Liver (tissue), 9 donors: ENCODE measurements around the gene MPPE1. TPM values are rescaled to one million over a fixed set of nuclear protein-coding genes. Genes with fewer than 3 reads are reported as not detected.

Source experiments
- DNase-seq: peaks from one replicate; pipeline ENCODE4 v3.0.0-alpha.2; 2017; ENCODE audit warnings: low spot score
- H3K27ac ChIP-seq, 2 donors: one replicate each; pipeline ENCODE4 v1.7.0; 2013; ENCODE audit warnings: inconsistent platforms in 2 of 2, low read length in 2 of 2, control low read depth in 1 of 2, low read depth in 1 of 2, mild to moderate bottlenecking in 1 of 2
- H3K27me3 ChIP-seq, 4 donors: one replicate each; pipeline versions ENCODE4 v1.6.1 to v1.7.0; 2013; ENCODE audit warnings: low read length in 3 of 4, inconsistent platforms in 1 of 4, mild to moderate bottlenecking in 1 of 4, moderate library complexity in 1 of 4; ENCODE audit not compliant: control insufficient read depth in 4 of 4, insufficient read depth in 4 of 4
- H3K36me3 ChIP-seq, 4 donors: one replicate each; pipeline versions ENCODE4 v1.6.1 to v1.7.0; 2013; ENCODE audit warnings: low read length in 3 of 4, mild to moderate bottlenecking in 3 of 4, low read depth in 1 of 4, moderate library complexity in 1 of 4; ENCODE audit not compliant: control insufficient read depth in 4 of 4, insufficient read depth in 3 of 4
- H3K4me1 ChIP-seq, 4 donors: one replicate each; pipeline versions ENCODE4 v1.6.1 to v1.7.0; 2013; ENCODE audit warnings: low read length in 3 of 4, mild to moderate bottlenecking in 3 of 4, moderate library complexity in 1 of 4; ENCODE audit not compliant: control insufficient read depth in 4 of 4, insufficient read depth in 4 of 4
- H3K4me3 ChIP-seq, 3 donors: one replicate each; pipeline versions ENCODE4 v1.6.1 to v1.7.0; 2013; ENCODE audit warnings: low read length in 3 of 3, control low read depth in 1 of 3, low read depth in 1 of 3, mild to moderate bottlenecking in 1 of 3
- H3K9ac ChIP-seq, 2 donors: one replicate each; pipeline ENCODE4 v1.7.0; 2013; ENCODE audit warnings: low read length in 2 of 2, mild to moderate bottlenecking in 2 of 2, moderate library complexity in 2 of 2, control low read depth in 1 of 2, low read depth in 1 of 2
- H3K9me3 ChIP-seq, 4 donors: one replicate each; pipeline versions ENCODE4 v1.6.1 to v1.7.0; 2013; ENCODE audit warnings: low read length in 3 of 4; ENCODE audit not compliant: control insufficient read depth in 4 of 4
- EGR1 ChIP-seq, 2 donors: IDR thresholded peaks; 2 replicates each; pipeline ENCODE4 v1.6.1; 2016 to 2018; ENCODE audit warnings: antibody characterized with exemption in 2 of 2, low read depth in 2 of 2
- FOXA1 ChIP-seq: IDR thresholded peaks from 2 replicates; pipeline ENCODE4 v1.6.1; 2016; ENCODE audit warnings: antibody characterized with exemption
- FOXA2 ChIP-seq: IDR thresholded peaks from 2 replicates; pipeline ENCODE4 v1.6.1; 2016; ENCODE audit warnings: antibody characterized with exemption
- GABPA ChIP-seq, 2 donors: IDR thresholded peaks in 1 of 2; conservative IDR thresholded peaks in 1 of 2; 2 replicates each; pipeline ENCODE4 v1.6.1; 2016; ENCODE audit warnings: antibody characterized with exemption in 2 of 2, mild to moderate bottlenecking in 1 of 2, moderate library complexity in 1 of 2
- HNF4A ChIP-seq, 2 donors: conservative IDR thresholded peaks; 2 replicates each; pipeline ENCODE4 v1.6.1; 2016; ENCODE audit warnings: antibody characterized with exemption in 2 of 2, mild to moderate bottlenecking in 2 of 2
- HNF4G ChIP-seq: IDR thresholded peaks from 2 replicates; pipeline ENCODE4 v1.6.1; 2016; ENCODE audit warnings: antibody characterized with exemption
- JUND ChIP-seq, 2 donors: IDR thresholded peaks; 2 replicates each; pipeline ENCODE4 v1.6.1; 2016; ENCODE audit warnings: antibody characterized with exemption in 2 of 2
- NR2F2 ChIP-seq: IDR thresholded peaks from 2 replicates; pipeline ENCODE4 v1.6.1; 2016; ENCODE audit warnings: antibody characterized with exemption
- RAD21 ChIP-seq, 2 donors: IDR thresholded peaks; 2 replicates each; pipeline ENCODE4 v1.6.1; 2016; ENCODE audit warnings: antibody characterized with exemption in 2 of 2, mild to moderate bottlenecking in 2 of 2
- RXRA ChIP-seq, 2 donors: IDR thresholded peaks; 2 replicates each; pipeline ENCODE4 v1.6.1; 2017 to 2018; ENCODE audit warnings: antibody characterized with exemption in 2 of 2, mild to moderate bottlenecking in 1 of 2
- SP1 ChIP-seq: IDR thresholded peaks from 2 replicates; pipeline ENCODE4 v1.6.1; 2018; ENCODE audit warnings: antibody characterized with exemption, mild to moderate bottlenecking
- TAF1 ChIP-seq: conservative IDR thresholded peaks from 2 replicates; pipeline ENCODE4 v1.6.1; 2016; ENCODE audit warnings: antibody characterized with exemption, mild to moderate bottlenecking
- YY1 ChIP-seq: IDR thresholded peaks from 2 replicates; pipeline ENCODE4 v1.6.1; 2016; ENCODE audit warnings: antibody characterized with exemption, mild to moderate bottlenecking
- WGBS: extraction: QIAGEN DNeasy Blood & Tissue Kit; methylation state at CpG from one replicate; pipeline ENCODE4 v1.1.7; 2013; 5-methylcytosine and 5-hydroxymethylcytosine counted together
- polyA plus RNA-seq, 2 donors: library from polyadenylated mRNA; stranded (reverse) in 1 of 2; unstranded in 1 of 2; fragments of 200-250 nt in 1 of 2; fragments of >200 nt in 1 of 2; fragmentation: Nextera tagmentation in 1 of 2; extraction: Ambion mirVana in 1 of 2; gene quantifications; one replicate each; pipeline versions ENCODE4 v1.2.1 to v1.2.3, GENCODE V29; 2013 to 2015
- total RNA-seq, 2 donors: library from RNA; depleted of rRNA; stranded (reverse); fragments of >200 nt; gene quantifications; one replicate each; pipeline ENCODE4 v1.2.3, GENCODE V29; 2014
- TF ChIP-seq, protein P1 (sequence below): IDR thresholded peaks from 2 replicates; pipeline ENCODE4 v1.6.1; 2016; ENCODE audit warnings: antibody characterized with exemption
- TF ChIP-seq, protein P2 (sequence below): fragments of 150-350 bp; IDR thresholded peaks from 2 replicates; pipeline ENCODE4 v1.5.1; 2017; ENCODE audit warnings: improper control_type of control experiment, low read depth, low read length; ENCODE audit not compliant: missing input control
- TF ChIP-seq, protein P3 (sequence below): IDR thresholded peaks from 2 replicates; pipeline ENCODE4 v1.6.1; 2016; ENCODE audit warnings: antibody characterized with exemption
- TF ChIP-seq, protein P4 (sequence below): IDR thresholded peaks from 2 replicates; pipeline ENCODE4 v1.6.1; 2016; ENCODE audit warnings: antibody characterized with exemption
- TF ChIP-seq, protein P5 (sequence below): IDR thresholded peaks from 2 replicates; pipeline ENCODE4 v1.6.1; 2016; ENCODE audit warnings: antibody characterized with exemption, mild to moderate bottlenecking
- donor health status: healthy.
- donor health status: healthy.
- donor health status: healthy.
- donor health status: healthy.
- donor health status: healthy.

MPPE1 gene
- total and polyA plus RNA-seq, 4 donors, result 9.8 to 31.6 (median 26.1) TPM

DNA sequence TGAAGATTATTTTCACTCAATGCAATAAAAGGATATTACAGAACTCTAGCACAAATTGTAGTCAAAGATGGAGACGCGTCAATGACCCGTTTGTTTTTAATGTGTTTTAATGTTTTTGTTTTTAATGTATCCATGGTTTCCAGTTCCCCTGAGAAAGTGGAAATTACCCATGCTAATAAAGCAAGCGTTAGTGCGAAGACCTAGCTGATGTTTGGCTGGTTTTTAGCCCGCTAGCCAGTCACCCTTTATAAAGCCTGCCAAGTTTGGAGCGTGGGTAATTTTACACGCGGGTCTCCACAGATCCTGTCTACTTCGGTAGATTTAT, 57.3 kb downstream of the MPPE1 start:
- Histone ChIP-seq H3K4me1 (peaks cover 0 to 32% (median 22%) of the 10 kb centered on the region in 4 donors), H3K36me3 (no peaks in the 10 kb centered on the region), H3K27ac (peak overlapping the region; percentile 91 to 95), H3K27me3 (no peaks in the 10 kb centered on the region), H3K9ac (peak overlapping the region; percentile 81 to 93), H3K4me3 (peak overlapping the region; percentile 73 to 95 (median 94)), H3K9me3 (no peaks in the 10 kb centered on the region)
- no peak for DNase-seq
- TF ChIP-seq JUND (IDR thresholded peaks at IDR 0.05) (no peak), TAF1 (no peak), EGR1 (IDR thresholded peaks at IDR 0.05; ENCODE audit: low read depth in 2 of 2) (no peak), RAD21 (IDR thresholded peaks at IDR 0.05) (no peak), SP1 (no peak), FOXA1 (no peak), YY1 (no peak), FOXA2 (no peak), GABPA (IDR thresholded peaks at IDR 0.05 in 1 of 2, conservative IDR thresholded peaks at IDR 0.05 in 1 of 2) (no peak)
- TF ChIP-seq, protein P1, sequence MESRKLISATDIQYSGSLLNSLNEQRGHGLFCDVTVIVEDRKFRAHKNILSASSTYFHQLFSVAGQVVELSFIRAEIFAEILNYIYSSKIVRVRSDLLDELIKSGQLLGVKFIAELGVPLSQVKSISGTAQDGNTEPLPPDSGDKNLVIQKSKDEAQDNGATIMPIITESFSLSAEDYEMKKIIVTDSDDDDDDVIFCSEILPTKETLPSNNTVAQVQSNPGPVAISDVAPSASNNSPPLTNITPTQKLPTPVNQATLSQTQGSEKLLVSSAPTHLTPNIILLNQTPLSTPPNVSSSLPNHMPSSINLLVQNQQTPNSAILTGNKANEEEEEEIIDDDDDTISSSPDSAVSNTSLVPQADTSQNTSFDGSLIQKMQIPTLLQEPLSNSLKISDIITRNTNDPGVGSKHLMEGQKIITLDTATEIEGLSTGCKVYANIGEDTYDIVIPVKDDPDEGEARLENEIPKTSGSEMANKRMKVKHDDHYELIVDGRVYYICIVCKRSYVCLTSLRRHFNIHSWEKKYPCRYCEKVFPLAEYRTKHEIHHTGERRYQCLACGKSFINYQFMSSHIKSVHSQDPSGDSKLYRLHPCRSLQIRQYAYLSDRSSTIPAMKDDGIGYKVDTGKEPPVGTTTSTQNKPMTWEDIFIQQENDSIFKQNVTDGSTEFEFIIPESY, result no peak
- TF ChIP-seq, protein P2, sequence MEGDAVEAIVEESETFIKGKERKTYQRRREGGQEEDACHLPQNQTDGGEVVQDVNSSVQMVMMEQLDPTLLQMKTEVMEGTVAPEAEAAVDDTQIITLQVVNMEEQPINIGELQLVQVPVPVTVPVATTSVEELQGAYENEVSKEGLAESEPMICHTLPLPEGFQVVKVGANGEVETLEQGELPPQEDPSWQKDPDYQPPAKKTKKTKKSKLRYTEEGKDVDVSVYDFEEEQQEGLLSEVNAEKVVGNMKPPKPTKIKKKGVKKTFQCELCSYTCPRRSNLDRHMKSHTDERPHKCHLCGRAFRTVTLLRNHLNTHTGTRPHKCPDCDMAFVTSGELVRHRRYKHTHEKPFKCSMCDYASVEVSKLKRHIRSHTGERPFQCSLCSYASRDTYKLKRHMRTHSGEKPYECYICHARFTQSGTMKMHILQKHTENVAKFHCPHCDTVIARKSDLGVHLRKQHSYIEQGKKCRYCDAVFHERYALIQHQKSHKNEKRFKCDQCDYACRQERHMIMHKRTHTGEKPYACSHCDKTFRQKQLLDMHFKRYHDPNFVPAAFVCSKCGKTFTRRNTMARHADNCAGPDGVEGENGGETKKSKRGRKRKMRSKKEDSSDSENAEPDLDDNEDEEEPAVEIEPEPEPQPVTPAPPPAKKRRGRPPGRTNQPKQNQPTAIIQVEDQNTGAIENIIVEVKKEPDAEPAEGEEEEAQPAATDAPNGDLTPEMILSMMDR, result no peak
- TF ChIP-seq, protein P3, sequence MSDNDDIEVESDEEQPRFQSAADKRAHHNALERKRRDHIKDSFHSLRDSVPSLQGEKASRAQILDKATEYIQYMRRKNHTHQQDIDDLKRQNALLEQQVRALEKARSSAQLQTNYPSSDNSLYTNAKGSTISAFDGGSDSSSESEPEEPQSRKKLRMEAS, result no peak
- TF ChIP-seq, protein P4, sequence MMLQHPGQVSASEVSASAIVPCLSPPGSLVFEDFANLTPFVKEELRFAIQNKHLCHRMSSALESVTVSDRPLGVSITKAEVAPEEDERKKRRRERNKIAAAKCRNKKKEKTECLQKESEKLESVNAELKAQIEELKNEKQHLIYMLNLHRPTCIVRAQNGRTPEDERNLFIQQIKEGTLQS, result no peak
- WGBS, result under 1% methylated on average over 10 of the region's 10 CpGs

DNA sequence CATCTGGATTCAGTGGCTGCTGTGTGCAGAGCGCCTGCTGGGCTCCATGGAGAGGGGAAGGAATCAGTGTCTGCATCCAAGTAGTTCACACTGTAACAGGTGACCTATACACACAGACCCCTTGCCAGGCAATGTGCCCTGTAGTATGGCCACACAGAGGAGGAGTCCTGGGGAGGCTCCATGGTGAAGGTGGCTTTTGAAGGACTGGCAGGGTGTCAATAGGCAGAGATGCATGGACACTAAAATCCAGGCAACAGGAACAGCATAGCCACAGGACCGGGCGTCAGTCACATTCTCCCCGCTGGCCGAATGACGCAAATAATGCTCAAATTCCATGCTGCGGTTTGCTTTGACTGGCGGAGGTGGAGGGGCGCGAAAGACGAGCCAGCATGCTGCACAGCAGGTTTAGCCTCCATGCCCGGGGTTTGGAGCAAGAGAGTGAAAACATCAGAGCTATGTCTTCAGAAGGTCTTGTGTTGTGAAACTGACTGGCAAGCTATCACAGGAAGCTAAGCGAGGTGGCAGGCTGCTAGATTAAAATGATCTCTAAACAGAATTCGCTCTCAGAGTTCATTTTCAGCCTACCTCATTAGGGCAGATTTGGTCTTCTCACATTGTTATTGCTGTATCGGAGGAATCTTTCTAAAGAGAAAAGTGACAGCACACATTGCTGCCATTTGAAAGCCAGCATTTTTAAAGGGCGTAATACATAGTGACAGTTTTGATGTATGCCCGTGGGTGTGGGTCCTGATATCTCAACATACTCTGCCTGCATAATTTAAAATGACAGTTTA, 58.1 kb downstream of the MPPE1 start:
- no peaks in the 10 kb centered on the region for H3K27me3 ChIP-seq
- H3K27ac ChIP-seq, result peak overlapping the region; percentile 91 to 95
- H3K9ac ChIP-seq, result peak overlapping the region; percentile 81 to 93
- 11% methylated on average over 17 of the region's 17 CpGs for WGBS
- no peaks in the 10 kb centered on the region for H3K36me3 ChIP-seq
- peak overlapping the region; percentile 73 to 95 (median 94) for H3K4me3 ChIP-seq
- H3K4me1 ChIP-seq, result peaks cover 0 to 32% (median 22%) of the 10 kb centered on the region in 4 donors
- peak; percentile 60 for DNase-seq
- no peaks in the 10 kb centered on the region for H3K9me3 ChIP-seq
- TF ChIP-seq NR2F2, result no peak
- TF ChIP-seq HNF4A (conservative IDR thresholded peaks at IDR 0.05), result peak in 1 of 2 donors; percentile 35
- TF ChIP-seq YY1, result peak; percentile 77
- no peak for TF ChIP-seq JUND (IDR thresholded peaks at IDR 0.05)
- no peak for TF ChIP-seq GABPA (IDR thresholded peaks at IDR 0.05 in 1 of 2, conservative IDR thresholded peaks at IDR 0.05 in 1 of 2)
- TF ChIP-seq, protein P2, result no peak
- TF ChIP-seq SP1, result peak; percentile 44
- no peak for TF ChIP-seq RAD21 (IDR thresholded peaks at IDR 0.05)
- TF ChIP-seq FOXA1, result no peak
- TF ChIP-seq, protein P5, sequence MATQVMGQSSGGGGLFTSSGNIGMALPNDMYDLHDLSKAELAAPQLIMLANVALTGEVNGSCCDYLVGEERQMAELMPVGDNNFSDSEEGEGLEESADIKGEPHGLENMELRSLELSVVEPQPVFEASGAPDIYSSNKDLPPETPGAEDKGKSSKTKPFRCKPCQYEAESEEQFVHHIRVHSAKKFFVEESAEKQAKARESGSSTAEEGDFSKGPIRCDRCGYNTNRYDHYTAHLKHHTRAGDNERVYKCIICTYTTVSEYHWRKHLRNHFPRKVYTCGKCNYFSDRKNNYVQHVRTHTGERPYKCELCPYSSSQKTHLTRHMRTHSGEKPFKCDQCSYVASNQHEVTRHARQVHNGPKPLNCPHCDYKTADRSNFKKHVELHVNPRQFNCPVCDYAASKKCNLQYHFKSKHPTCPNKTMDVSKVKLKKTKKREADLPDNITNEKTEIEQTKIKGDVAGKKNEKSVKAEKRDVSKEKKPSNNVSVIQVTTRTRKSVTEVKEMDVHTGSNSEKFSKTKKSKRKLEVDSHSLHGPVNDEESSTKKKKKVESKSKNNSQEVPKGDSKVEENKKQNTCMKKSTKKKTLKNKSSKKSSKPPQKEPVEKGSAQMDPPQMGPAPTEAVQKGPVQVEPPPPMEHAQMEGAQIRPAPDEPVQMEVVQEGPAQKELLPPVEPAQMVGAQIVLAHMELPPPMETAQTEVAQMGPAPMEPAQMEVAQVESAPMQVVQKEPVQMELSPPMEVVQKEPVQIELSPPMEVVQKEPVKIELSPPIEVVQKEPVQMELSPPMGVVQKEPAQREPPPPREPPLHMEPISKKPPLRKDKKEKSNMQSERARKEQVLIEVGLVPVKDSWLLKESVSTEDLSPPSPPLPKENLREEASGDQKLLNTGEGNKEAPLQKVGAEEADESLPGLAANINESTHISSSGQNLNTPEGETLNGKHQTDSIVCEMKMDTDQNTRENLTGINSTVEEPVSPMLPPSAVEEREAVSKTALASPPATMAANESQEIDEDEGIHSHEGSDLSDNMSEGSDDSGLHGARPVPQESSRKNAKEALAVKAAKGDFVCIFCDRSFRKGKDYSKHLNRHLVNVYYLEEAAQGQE, result no peak
- TF ChIP-seq, protein P4, result no peak
- no peak for TF ChIP-seq EGR1 (IDR thresholded peaks at IDR 0.05; ENCODE audit: low read depth in 2 of 2)
- no peak for TF ChIP-seq RXRA (IDR thresholded peaks at IDR 0.05)
- TF ChIP-seq TAF1, result peak; percentile 48
- TF ChIP-seq FOXA2, result no peak
- no peak for TF ChIP-seq HNF4G
